Stimulated activated CD8-positive, alpha-beta memory T cell treated with anti-CD3 and anti-CD28 coated beads, Interleukin-7, amount 100 ng/mL, for 24 hours (primary cell): ENCODE results near the gene OAS2.
"Not testable (repeated sequence)": the region's sequence is repeated elsewhere in the genome, so short reads cannot be mapped to it uniquely, and the experiment has no call there.

Source experiments
- DNase-seq: peaks from one replicate; pipeline ENCODE4 v3.0.0-alpha.2; 2020; ENCODE audit warnings: low read depth

The OAS2 gene

GRCh38 chr12:112985642-112986290 is 7.4 kb downstream of the OAS2 start:
- no peak for DNase-seq

GRCh38 chr12:112986291-112986800 is 8.0 kb downstream of the OAS2 start:
- DNase-seq, result no peak

GRCh38 chr12:112987561-112987960 is 9.2 kb downstream of the OAS2 start:
- no peak for DNase-seq

- DNase-seq, result no peak
These were observed 9.9 kb downstream of the OAS2 start for GRCh38 chr12:112988224-112988623.

- DNase-seq, result not testable (repeated sequence)
These were observed 10.6 kb downstream of the OAS2 start for GRCh38 chr12:112988823-112989385.

GRCh38 chr12:112989806-112990205 is 11.5 kb downstream of the OAS2 start:
- no peak for DNase-seq

GRCh38 chr12:112992541-112993398 is 14.5 kb downstream of the OAS2 start:
- peak; percentile 32 for DNase-seq

GRCh38 chr12:112995008-112995407 is 16.7 kb downstream of the OAS2 start:
- DNase-seq, result no peak

GRCh38 chr12:112996501-112996900 is 18.2 kb downstream of the OAS2 start:
- no peak for DNase-seq

GRCh38 chr12:112997506-112997905 is 19.2 kb downstream of the OAS2 start:
- DNase-seq, result no peak

- no peak for DNase-seq
These were observed 20.9 kb downstream of the OAS2 start for GRCh38 chr12:112998987-112999767.

GRCh38 chr12:113000433-113000832 is 22.1 kb downstream of the OAS2 start:
- no peak for DNase-seq

- no peak for DNase-seq
These were observed 23.8 kb downstream of the OAS2 start for GRCh38 chr12:113002155-113002554.

- no peak for DNase-seq
These were observed 24.4 kb downstream of the OAS2 start for GRCh38 chr12:113002676-113003075.

GRCh38 chr12:113003636-113004035 is 25.3 kb downstream of the OAS2 start:
- DNase-seq, result no peak

GRCh38 chr12:113005762-113006161 is 27.4 kb downstream of the OAS2 start:
- DNase-seq, result no peak

GRCh38 chr12:113006206-113006605 is 27.9 kb downstream of the OAS2 start:
- DNase-seq, result no peak

- no peak for DNase-seq
These were observed 28.3 kb downstream of the OAS2 start for GRCh38 chr12:113006641-113007040.

- DNase-seq, result no peak
These were observed 28.8 kb downstream of the OAS2 start for GRCh38 chr12:113007166-113007565.

GRCh38 chr12:113010701-113011100 is 32.4 kb downstream of the OAS2 start:
- DNase-seq, result no peak

GRCh38 chr12:113014565-113014964 is 36.2 kb downstream of the OAS2 start:
- no peak for DNase-seq

GRCh38 chr12:113016796-113017195 is 38.5 kb downstream of the OAS2 start:
- DNase-seq, result no peak
